RWPE2 (cell line): ENCODE data around the gene RSPH1.

Experiments used
- ATAC-seq: fragments of 200-7000 bp; cut with Tn5 transposase; 3 replicates; pipeline ENCODE4 v1.9.1; 2021; ENCODE audit warnings: low read depth
- DNase-seq: peaks from one replicate; pipeline ENCODE4 v3.0.0-alpha.2; 2020; ENCODE audit warnings: low spot score
- H3K27ac ChIP-seq: fragments of 450-650 bp; 2 replicates; pipeline ENCODE4 v1.5.1; 2017; ENCODE audit warnings: mild to moderate bottlenecking; ENCODE audit not compliant: poor library complexity, severe bottlenecking
- H3K27me3 ChIP-seq: fragments of 250-450 bp; sonication (Bioruptor Pico); 2 replicates; pipeline ENCODE4 v1.5.1; 2021; ENCODE audit warnings: mild to moderate bottlenecking, moderate library complexity; ENCODE audit not compliant: insufficient read depth, poor library complexity, severe bottlenecking
- H3K36me3 ChIP-seq: fragments of 250-450 bp; sonication (Bioruptor Pico); 2 replicates; pipeline ENCODE4 v1.5.1; 2020; ENCODE audit warnings: low read depth, mild to moderate bottlenecking, moderate library complexity
- H3K4me1 ChIP-seq: fragments of 250-450 bp; sonication (Bioruptor Pico); 2 replicates; pipeline ENCODE4 v1.5.1; 2021; ENCODE audit warnings: mild to moderate bottlenecking, moderate library complexity; ENCODE audit not compliant: insufficient read depth, poor library complexity, severe bottlenecking
- H3K4me3 ChIP-seq: fragments of 250-450 bp; sonication (Bioruptor Pico); 2 replicates; pipeline ENCODE4 v1.5.1; 2021; ENCODE audit warnings: mild to moderate bottlenecking, moderate library complexity; ENCODE audit not compliant: severe bottlenecking
- H3K9me3 ChIP-seq: fragments of 250-450 bp; sonication (Bioruptor Pico); 2 replicates; pipeline ENCODE4 v1.5.1; 2021; ENCODE audit warnings: mild to moderate bottlenecking, moderate library complexity; ENCODE audit not compliant: severe bottlenecking
- TF ChIP-seq, protein P1 (sequence below): fragments of 450-650 bp; IDR thresholded peaks from one replicate; pipeline ENCODE4 v1.5.1; 2017; ENCODE audit warnings: mild to moderate bottlenecking, moderate library complexity; ENCODE audit not compliant: poor library complexity, severe bottlenecking

The RSPH1 gene

DNA sequence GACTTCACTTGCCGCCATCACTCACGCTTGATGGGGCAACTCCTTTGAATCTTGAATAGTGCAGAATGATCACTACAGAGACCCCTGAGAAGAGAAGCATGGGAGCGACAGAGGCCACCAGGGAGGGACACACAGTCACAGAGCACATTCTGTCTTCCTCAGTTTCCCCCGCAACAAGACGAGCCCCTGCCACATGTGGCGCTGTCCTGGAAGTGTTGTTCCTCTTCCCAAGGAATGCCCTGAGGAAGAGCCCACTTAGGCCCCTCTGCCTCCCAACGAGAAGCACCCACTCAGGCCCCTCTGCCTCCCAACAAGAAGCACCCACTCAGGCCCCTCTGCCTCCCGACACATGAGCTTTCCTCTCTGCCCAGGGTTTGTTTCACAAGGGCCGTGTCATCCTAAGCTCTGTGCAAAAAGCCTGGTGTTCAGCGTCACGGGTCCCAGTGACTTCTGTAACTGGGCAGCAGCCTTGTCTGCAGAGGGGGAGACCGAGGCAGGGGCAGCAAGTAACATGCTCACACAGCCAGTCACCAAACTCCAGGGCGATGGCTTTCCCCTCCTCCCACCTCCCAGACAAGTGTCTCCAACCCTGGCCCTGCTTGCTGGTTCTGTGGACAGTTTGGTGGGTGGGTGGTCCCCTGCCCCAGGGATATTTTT is 37.4 kb upstream of the RSPH1 start:
- Histone ChIP-seq H3K27ac (no peak overlapping the region), H3K4me1 (no peaks in the 10 kb centered on the region), H3K4me3 (no peak overlapping the region), H3K36me3 (0 out of 2 replicates have a peak, but pooled peaks cover 3% of the 10 kb centered on the region), H3K27me3 (no peaks in the 10 kb centered on the region), H3K9me3 (no peaks in the 10 kb centered on the region)
- ATAC-seq, result no peak
- TF ChIP-seq, protein P1, sequence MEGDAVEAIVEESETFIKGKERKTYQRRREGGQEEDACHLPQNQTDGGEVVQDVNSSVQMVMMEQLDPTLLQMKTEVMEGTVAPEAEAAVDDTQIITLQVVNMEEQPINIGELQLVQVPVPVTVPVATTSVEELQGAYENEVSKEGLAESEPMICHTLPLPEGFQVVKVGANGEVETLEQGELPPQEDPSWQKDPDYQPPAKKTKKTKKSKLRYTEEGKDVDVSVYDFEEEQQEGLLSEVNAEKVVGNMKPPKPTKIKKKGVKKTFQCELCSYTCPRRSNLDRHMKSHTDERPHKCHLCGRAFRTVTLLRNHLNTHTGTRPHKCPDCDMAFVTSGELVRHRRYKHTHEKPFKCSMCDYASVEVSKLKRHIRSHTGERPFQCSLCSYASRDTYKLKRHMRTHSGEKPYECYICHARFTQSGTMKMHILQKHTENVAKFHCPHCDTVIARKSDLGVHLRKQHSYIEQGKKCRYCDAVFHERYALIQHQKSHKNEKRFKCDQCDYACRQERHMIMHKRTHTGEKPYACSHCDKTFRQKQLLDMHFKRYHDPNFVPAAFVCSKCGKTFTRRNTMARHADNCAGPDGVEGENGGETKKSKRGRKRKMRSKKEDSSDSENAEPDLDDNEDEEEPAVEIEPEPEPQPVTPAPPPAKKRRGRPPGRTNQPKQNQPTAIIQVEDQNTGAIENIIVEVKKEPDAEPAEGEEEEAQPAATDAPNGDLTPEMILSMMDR, result no peak
- DNase-seq, result no peak

DNA sequence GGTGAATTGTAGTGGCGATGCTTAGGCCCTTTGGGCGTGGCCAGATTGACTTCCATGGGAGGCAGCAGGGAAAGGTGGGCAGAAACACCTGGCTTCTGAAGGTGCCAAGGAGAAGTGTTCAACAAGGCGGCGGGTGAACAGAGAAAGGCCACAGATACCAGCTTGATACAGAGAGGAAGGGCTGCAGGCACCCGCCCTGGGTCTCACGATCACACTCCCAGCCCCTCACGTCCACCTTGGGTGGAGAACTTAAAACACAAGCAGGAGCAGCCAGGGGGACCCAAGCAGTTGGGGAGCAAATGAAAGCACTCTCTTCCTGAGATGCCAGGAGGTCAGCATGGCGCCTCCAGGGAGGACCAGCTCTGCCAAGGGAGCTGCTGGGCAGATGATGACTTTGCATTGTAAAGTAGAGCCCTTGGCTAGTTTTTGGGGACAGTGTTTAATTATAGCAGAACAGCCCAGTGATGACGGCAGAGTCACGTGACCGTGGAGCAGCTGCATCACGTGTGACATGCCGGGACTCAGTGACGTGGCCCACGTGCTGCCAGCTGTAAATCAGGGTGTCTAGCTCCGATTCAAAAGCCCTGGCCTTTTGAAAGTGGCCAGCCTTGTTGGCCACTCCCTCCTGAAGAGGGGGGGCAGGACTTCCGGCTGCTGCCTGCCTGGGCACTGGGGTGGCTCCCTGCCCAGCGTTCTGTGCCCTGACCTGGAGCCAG is 36.6 kb upstream of the RSPH1 start:
- H3K27ac ChIP-seq, result no peak overlapping the region
- H3K4me3 ChIP-seq, result no peak overlapping the region
- no peaks in the 10 kb centered on the region for H3K9me3 ChIP-seq
- no peaks in the 10 kb centered on the region for H3K27me3 ChIP-seq
- H3K36me3 ChIP-seq, result 0 out of 2 replicates have a peak, but pooled peaks cover 3% of the 10 kb centered on the region
- DNase-seq, result no peak
- H3K4me1 ChIP-seq, result peaks cover 3% of the 10 kb centered on the region
- TF ChIP-seq, protein P1, result no peak
- ATAC-seq, result no peak

DNA sequence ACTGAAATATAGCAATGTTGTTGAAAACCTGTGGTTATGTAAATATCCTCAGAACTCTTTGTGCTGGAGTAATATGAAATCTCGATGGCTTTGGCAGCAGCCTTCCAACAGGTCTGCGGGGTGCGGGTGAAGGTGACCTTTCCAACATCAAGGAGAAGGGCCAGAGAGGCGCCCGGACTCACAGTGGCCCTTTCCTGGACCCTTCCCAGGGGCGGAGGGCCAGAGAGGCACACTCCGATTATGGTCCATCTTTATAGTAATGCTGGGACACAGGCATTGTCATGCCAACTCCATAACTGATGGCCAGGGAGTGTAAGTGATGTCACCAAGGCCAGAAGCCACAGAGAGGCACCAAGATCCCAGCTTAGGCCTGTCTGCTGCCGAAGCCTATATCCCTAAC is 35.7 kb upstream of the RSPH1 start:
- Histone ChIP-seq H3K27me3 (no peaks in the 10 kb centered on the region), H3K9me3 (no peaks in the 10 kb centered on the region), H3K36me3 (0 out of 2 replicates have a peak, but pooled peaks cover 3% of the 10 kb centered on the region), H3K4me3 (no peak overlapping the region), H3K4me1 (peaks cover 4% of the 10 kb centered on the region), H3K27ac (no peak overlapping the region)
- TF ChIP-seq, protein P1, result no peak
- DNase-seq (no peak), ATAC-seq (no peak)

DNA sequence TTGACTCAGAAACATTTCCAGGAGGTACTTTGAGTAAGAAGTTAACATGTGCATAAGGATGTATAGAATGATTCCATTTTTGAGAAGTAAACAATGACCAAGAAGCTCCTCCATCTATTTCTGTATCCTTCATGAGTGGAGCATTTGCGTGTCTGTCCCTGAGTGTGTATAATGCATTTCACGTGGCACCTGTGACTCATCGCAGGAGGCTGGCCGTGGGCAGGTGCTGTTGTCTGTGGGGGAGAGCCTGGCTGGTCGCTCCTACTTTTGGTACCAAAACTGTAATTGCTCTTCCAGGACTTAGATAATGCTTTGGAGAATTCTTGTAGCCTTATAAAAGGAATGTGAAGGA is 34.1 kb upstream of the RSPH1 start:
- H3K27ac ChIP-seq, result no peak overlapping the region
- TF ChIP-seq, protein P1, result no peak
- H3K4me3 ChIP-seq, result no peak overlapping the region
- DNase-seq, result no peak
- H3K9me3 ChIP-seq, result no peaks in the 10 kb centered on the region
- H3K27me3 ChIP-seq, result no peaks in the 10 kb centered on the region
- ATAC-seq, result no peak
- peaks cover 4% of the 10 kb centered on the region for H3K4me1 ChIP-seq
- H3K36me3 ChIP-seq, result 0 out of 2 replicates have a peak, but pooled peaks cover 3% of the 10 kb centered on the region
